ENCODE results near the gene LYG1.
"Not testable (repeated sequence)": the region's sequence is repeated elsewhere in the genome, so short reads cannot be mapped to it uniquely, and the experiment has no call there.

LYG1 gene

GRCh38 chr2:99301097-99301496 lies at the start of gene LYG1:
TSS of gene LYG1 (minus strand) at chr2:99301197. CDS start at chr2:99295670, 5,527 bp downstream.
- ATAC-seq = not testable (repeated sequence)

DNA sequence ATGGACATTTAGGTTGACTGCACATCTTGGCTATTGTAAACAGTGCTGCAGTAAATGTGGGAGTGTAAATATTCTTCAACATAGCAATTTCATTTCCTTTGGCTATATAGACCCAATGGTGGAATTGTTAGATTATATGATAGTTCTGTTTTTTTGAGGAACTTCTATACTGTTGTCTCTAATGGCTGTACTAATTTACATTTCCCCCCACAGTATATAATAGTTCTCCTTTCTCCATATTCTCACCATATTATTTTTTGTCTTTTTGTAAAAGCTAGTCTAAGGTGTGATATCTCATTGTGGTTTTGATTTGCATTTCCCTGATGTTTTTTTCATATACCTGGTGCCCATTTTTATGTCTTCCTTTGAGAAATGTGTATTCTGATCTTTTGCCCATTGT lies 49.2 kb upstream of the LYG1 start:
- ATAC-seq = no peak

DNA sequence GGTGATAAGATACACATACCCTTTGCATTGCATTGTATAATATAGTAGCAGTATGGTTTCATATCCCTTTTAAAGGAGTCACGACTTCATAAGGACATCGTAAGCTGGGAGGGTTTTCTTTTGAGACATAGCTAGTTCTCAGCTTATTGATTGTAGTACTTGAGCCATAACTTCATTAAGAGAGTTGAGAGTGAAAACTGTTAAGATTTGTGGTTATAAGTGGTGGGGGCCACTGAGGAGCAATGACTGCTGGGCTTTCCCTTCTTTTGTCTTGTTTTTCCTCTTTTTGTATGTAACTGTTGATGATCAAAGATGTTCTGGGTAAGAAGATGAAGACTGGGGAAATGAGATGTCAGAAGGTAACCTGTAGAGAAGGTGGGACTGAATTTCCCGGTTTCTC lies 47.2 kb upstream of the LYG1 start:
- ATAC-seq = peak; percentile 51 to 82

DNA sequence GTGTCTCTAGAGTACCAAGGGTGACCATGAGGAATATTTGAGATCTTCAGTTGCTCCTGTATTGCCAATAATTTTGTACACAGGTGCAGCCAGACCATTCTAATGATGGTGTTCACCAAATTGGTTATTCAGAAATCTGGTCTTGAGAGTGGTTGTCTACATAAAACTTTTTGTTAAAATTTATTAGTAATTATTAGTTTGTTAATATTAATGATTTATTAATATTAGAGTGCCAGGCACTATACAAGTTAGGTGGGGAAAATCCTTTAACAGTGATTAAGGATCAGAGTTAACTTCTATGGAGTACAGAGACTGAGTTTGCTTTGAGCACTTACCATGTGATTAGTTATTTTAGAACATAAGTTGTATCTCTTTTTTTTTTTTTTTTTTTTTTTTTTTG lies 45.2 kb upstream of the LYG1 start:
- ATAC-seq = no peak

GRCh38 chr2:99345446-99345845 lies 44.4 kb upstream of the LYG1 start:
- not testable (repeated sequence) for ATAC-seq

- ATAC-seq = no peak
Observed at GRCh38 chr2:99342536-99342935, 41.5 kb upstream of the LYG1 start.

DNA sequence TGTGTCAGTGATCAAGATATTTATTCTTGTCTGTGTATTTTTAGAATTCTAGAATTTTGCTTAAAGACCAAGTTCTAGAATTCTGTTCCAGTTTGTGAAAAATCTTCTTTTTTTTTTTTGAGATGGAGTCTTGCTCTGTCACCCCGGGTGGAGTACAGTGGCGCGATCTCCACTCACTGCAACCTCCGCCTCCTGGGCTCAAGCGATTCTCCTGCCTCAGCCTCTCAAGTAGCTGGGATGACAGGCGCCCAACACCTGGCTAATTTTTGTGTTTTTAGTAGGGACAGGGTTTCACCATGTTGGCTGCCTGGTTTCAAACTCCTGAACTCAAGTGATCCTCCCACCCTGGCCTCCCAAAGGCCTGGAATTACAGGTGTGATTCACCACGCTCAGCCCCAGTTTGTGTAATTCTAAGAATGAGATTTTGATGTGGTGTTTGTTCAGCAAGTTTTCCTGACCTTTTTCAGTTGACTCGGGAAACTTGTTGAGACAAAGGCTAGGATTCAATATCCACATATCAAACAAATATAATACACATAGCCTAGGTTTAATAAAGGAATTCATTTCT lies 39.8 kb upstream of the LYG1 start:
- ATAC-seq = no peak

- ATAC-seq = no peak
Observed at GRCh38 chr2:99338029-99338585, 37.1 kb upstream of the LYG1 start.

DNA sequence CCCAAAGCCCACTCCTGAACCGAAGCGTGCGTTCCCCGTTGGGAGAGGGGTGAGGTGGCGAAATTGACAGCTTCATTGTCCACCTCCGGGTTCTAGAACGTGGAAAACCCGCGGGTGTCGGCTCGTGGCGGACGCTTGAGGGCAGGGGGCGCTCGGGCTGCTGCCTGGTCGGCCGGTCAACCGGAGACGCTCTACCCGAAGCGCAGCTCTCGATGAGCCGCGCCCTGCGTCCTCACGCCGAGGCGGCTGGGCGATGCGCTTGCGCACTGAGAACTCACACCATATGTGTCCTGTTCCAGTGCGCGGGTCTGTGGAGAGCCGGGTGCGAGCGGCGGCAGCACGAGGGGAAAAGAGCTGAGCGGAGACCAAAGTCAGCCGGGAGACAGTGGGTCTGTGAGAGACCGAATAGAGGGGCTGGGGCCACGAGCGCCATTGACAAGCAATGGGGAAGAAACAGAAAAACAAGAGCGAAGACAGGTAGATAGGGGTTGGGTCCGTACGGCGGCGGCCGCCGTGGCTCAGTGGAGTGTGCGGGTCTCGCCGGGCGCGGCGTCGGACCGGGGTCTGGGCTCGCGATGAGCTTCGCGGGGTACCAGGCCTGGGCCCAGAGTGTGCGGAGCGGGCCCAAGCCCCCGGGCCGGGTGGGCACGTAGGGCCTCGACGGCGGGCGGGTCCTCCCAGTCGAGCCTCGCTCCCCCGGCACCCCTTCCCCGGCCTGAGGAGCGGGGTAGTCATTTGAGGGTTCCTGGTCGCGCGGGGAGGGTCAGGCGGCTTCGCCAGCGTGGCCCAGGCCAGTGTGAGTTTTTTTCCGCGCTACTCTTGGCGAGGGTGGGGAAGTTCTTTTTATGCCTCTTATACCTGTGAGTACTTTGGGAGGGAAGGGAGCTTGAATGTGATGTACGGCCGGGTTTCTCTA lies 36.4 kb upstream of the LYG1 start, which contains the start of gene EIF5B:
EIF5B (plus strand) TSS at position 277 of the 916 bp plus-strand sequence; CDS start at position 443, 166 bp downstream.
- peak; percentile 78 to 79 for ATAC-seq

- peak in 1 of 2 donors; percentile 4 for ATAC-seq
Observed at GRCh38 chr2:99336804-99337112, 35.8 kb upstream of the LYG1 start.

GRCh38 chr2:99335911-99336803 lies 35.2 kb upstream of the LYG1 start, which contains the start of gene TXNDC9:
TSS of gene TXNDC9 (minus strand) at chr2:99336333. CDS start at chr2:99333210, 3,123 bp downstream.
- ATAC-seq = peak; percentile 80 to 82

GRCh38 chr2:99325384-99325783 lies 24.4 kb upstream of the LYG1 start:
- ATAC-seq = no peak

GRCh38 chr2:99317873-99318200 lies 16.8 kb upstream of the LYG1 start:
- ATAC-seq = not testable (repeated sequence)

DNA sequence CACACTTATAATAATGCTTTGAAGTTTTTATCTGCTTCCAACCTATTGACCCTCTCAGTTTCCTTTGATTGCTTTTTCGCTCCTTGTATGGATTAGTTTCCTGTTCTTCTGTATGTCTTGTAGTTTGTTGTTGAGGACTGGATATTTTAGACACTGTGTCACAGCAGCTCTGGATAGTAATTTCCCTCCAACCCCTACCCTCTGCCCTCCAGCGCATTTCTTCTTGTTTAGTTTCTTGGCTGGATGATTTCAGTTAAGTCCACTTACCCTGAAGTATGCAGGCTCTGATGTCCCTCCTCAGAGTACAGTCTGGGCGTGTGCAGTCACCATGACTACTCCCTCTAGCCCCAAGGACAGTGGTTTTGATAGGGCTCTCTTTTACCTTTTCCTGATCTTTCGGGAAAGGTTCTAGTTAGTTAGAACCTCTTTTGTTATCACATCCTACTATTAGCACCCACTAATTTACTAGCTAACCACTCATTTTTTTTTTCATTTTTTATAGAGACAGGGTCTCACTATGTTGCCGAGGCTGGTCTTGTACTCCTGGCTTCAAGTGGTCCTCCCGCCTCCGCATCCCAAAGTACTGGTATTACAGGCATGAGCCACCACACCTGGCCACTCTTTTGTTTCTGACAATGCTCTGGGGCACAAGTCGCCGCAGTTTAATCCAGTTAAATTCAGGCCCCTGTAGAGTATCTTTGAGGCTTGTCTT lies 16.3 kb upstream of the LYG1 start:
- no peak for ATAC-seq

DNA sequence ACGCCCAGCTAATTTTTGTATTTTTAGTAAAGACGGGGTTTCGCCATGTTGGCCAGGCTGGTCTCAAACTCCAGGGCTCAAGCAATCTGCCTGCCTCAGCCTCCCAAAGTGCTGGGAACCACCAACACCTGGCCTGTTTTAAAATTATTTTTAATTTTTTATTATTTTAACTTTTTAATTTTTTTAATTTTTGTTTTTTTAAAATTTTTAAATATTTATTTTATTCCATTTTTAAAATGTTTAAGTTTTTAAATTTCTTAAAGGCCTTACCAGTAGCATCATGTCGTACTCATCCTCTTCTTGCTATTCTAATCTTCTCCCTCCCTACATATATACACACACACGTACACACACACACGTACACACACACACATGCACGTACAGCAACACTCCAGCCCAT lies 1.4 kb downstream of the LYG1 start:
- no peak for ATAC-seq

DNA sequence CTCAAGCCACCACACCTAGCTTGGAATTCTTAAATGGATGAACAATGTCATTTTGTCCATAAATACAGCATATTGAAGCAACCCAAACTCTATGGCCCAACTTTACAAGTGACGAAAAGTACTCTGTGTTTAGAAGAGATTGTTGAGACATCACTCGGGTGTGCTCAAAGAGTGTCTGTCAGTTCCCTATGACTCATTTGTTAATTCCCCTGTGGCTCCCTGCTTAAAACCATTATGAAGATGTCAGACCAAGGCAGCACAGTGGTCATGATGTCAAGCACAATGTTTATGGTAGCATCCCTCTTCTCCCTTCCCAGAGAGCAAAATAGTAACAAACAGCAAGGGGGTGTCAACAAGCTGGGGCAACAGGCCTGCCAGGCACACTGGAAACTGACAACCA lies 3.0 kb downstream of the LYG1 start:
- ATAC-seq = no peak

DNA sequence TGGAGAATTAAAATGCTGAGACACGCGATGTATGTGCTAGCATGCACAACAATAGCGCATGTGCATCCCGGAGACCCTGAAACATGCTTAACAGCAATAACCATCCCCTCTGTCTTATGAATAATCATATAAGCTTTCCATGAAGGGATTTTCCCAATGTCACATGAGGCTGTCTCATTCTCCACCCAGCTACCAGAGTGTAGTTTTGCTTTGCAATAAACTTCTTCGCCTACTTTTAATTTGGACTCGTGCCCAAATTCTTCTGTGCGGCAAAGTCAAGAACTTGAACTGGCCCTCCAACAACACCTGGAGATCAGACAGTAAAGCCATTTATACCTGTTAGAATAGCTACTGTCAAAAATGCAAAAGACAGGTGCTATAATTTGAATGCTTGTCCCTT lies 15.5 kb downstream of the LYG1 start:
- ATAC-seq = no peak

DNA sequence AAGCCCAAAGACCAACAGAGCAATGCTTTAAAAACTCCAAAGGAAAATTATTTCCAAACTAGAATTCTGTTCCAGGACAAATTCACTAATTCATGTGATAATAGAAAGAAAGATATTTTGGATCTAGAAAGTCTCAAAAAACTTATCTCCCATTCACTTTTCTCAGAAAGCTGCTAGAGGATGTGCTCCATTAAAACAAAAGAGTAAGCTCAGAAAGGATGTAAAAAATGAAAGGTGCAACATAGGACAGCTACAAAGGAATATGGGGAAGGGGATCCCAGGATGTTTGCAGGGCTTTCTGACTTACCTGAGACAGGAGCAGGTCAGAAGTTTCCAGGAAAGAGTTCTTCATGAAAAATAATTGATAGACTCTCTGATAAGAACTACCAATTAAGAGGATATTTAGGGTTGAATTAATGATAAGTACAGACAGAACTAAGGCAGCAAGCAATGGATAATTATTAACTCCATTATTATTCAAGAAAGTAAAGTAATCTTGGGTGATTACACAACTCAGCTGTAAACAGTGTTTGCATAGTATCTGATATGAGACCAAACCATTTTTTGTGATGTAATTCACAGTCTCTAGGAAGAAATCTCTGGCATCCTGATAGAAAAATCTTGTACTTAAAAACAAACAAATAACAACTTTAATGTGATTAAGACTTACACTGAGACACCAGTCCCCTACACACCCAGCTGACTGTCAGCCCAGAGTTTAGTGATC lies 20.9 kb downstream of the LYG1 start:
- no peak for ATAC-seq

GRCh38 chr2:99278793-99279291 lies 22.2 kb downstream of the LYG1 start:
- ATAC-seq = no peak

- not testable (repeated sequence) for ATAC-seq
Observed at GRCh38 chr2:99278195-99278765, 22.7 kb downstream of the LYG1 start.

GRCh38 chr2:99275882-99276281 lies 25.1 kb downstream of the LYG1 start:
- no peak for ATAC-seq

All from activated CD4-positive, CD25-positive, alpha-beta regulatory T cell treated with anti-CD3 and anti-CD28 coated beads, Interleukin-2, amount 50 U/mL, for 24 hours (primary cell).